Hair follicular keratinocyte (primary cell): ENCODE data around the gene MELK. TPM values are rescaled to one million over a fixed set of nuclear protein-coding genes. Genes with fewer than 3 reads are reported as not detected.

Source experiments
- total RNA-seq: library from RNA; depleted of rRNA; stranded (reverse); fragments of >200 nt; gene quantifications from 2 replicates; pipeline ENCODE4 v1.2.3, GENCODE V29; 2015

The MELK gene
- total RNA-seq = 22.6 and 45.8 TPM in 2 replicates

GRCh38 chr9:36572515-36573418 is at the start of gene MELK:
Gene MELK, plus strand, starts transcription at chr9:36572895. Its CDS starts 8,787 bp downstream, at chr9:36581682.

Other genes with a start within 250 kb of the MELK start
- 3.5 and 8.0 TPM in 2 replicates for gene RNF38, start 172.6 kb upstream of the MELK start, total RNA-seq